Activated CD4-positive, alpha-beta T cell treated with anti-CD3 and anti-CD28 coated beads, Interleukin-10, Interleukin-2, amounts not matched to agents 100 ng/mL and 50 ng/mL, durations not matched to agents 16 hours and 8 hours (primary cell): ENCODE results near the gene SHISA9.

ENCODE experiments used
- DNase-seq: peaks from one replicate; pipeline ENCODE4 v3.0.0-alpha.2; 2020

Gene SHISA9

DNA sequence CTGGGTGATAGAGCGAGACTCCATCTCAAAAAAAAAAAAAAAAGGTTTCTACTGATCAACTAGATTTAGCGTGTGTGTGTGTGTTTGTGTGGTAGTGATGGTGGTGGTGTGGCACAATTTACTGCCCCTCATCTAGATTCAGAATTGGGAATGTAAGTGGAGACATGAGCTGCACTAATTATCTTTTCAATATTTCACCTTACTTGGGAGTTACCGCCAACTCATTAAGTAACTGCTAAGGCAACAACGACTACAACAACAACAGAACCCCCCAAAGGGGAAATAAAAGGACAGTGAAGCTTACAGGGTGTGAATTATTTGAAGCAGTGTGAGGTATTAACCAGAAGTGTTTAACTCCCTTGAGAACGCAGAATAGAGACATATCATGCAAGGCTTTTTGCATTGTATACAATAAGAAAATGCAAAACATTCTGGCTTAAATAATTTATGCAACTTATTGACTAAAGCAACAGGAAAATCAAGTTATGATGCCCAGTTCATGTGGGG lies 180.5 kb downstream of the SHISA9 start:
- no peak for DNase-seq

DNA sequence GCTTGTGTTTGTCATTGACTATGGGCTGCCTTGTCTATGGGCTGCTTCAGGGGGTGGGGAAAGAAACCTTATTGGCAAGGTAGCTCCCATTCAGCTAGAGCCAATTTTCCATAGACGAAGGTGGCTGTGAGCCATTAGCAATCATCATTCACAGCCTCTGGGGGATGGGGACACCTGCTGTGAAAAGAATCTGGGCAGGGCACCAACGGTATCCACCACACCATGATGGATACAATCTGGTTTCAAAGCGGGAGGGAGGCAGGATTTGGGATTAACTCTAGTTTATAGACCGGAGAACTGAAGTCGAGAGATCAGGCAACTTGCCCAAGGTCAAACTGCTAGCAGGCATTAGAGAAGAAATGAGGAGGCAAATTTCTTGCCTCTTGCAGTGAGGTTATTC lies 182.3 kb downstream of the SHISA9 start:
- DNase-seq: no peak

DNA sequence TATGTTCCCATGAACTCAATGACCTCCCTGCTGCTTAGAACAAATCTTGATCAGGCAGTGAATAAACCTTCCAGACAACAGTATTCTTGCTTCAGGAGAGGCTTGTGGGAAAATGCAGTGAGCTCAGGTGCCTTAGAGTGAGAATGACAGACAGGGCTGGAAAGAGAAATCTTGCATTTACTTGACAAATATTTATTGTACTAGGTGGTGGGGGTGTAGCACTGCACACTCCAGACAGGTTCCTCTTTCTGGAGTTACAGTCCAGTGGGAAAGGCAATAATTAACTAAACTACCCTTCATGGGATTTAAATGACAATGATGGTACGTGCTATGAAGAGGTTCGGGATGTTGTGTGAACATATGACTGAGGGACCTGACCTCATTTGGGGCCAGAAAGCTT lies 182.9 kb downstream of the SHISA9 start:
- DNase-seq: no peak

DNA sequence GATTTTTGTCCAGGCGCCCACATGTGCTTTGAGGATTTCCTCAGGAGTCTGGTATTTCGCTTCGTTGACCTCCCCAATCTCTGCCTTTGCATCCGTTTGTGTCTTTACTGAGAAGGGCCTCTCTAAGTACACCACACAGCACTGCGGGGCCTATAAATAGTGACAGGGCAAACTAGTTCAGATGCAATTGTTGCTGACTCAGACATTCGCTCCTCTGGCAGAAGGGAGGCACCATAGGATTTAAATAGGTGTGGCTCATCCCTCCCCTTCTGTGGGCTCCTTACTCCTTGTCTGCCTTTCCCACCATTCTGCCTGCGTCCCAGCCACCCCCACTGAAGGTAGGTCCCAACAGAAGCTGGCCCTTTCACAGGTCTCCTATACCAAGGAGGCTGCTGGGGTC lies 192.3 kb downstream of the SHISA9 start:
- no peak for DNase-seq

DNA sequence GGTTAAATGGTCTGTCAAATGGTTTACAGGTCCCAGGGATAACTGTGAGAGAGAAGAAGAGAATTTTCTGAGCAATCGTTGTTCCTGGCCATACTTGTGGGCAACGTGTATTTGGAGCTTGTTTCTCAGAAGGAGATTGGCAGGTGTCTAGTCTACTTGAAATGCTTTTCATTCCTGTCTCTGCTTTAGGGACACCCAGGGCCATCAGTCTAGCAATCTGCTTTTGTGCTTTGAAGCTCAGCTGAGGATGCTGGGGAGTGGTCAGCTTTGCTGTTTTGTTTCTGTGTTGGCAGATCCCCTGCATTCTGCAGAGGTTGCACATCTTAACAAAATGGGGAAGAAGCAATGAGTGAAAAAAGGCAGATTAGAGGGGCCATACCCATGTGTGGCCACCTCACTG lies 193.7 kb downstream of the SHISA9 start:
- DNase-seq: no peak

DNA sequence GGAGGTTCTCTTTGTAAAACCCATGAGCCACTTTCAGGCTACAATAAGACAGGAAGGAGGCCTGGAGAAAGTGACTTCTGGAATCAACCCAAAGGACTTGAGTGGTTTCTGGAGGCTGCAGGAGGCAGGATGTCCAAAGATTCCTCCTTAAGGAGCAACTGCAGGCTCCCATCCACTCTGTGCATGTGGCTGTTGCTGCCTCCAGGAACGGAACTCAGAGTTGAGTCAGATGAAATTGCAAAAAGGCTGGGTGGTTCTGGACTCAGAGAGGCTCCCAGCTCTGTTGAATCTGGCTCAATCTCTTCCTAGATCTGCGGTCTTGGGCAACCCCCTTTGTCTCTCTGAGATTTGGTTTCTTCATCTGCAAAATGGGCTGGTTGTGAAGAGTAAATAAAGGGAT lies 197.1 kb downstream of the SHISA9 start:
- no peak for DNase-seq

DNA sequence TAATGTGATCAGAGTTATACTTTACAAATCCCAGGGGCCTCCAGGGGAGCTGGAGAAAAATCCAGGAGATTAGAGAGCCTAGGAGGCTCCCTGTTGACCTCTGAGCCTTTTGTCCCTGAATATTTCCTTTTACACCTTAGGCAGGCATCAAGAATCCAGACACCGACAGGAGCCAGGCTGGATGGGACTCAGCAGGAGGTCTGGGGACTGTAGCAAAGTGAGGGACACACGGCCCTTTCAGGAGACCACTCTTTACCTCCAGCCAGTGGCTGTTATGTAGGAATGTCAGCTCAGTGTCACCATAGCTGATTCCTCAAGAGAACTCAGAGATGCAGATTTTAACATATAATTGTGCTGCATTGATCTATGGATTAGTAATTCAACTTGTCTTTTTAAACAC lies 198.4 kb downstream of the SHISA9 start:
- no peak for DNase-seq

DNA sequence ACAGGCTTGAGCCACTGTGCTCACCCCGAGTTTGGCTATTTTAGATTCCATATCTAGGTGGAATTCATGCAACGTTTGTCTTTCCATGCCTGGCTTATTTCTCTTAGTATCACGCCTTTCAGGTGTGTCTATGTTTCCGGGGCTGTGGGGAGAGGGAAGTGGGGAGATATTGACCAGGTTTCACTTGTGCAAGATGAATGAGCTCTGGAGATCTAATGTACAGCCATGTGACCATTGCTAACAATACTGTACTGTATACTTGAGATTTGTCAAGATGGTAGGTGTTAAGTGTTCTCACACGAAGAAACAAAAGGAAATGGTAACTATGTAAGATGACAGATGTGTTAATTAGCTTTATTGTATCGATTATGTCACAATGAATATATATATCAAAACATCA lies 199.6 kb downstream of the SHISA9 start:
- no peak for DNase-seq

DNA sequence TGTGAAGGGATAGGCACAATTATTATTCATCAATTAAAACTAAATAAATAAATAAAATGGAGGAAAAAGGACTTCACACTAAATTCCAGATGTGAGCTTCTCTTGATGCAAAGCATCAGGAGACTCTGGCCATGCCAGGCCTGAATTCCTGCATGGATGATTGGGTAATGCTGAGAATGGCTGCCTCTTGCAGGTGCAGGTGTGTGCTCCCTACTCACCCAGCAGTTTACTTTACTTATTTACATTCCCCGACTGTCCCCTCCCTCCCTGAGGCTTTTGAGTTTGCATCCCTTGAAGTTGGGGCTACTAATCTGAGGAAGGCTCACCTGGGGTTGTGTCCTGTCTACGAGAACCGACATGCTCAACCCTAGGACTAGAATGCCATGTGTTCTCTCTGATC lies 200.4 kb downstream of the SHISA9 start:
- no peak for DNase-seq

DNA sequence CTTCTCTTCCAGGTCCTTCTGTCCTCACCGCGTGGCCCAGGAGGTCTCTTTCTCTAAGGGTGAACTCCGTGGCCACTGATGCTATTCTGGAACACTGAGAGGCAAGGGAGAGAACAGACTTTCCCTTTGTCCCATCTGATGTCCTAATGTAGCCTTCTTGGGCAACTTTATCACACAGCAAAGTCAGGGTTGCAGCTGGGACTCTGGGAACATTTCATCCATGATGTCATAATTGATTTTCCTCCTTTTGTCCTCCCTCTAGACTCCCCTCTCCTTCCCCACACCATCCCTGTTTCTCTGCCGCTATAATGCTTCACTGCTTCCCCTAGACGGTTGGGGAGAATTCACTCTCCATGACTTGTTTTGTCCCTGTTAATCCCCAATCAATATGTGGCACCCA lies 201.0 kb downstream of the SHISA9 start:
- no peak for DNase-seq

DNA sequence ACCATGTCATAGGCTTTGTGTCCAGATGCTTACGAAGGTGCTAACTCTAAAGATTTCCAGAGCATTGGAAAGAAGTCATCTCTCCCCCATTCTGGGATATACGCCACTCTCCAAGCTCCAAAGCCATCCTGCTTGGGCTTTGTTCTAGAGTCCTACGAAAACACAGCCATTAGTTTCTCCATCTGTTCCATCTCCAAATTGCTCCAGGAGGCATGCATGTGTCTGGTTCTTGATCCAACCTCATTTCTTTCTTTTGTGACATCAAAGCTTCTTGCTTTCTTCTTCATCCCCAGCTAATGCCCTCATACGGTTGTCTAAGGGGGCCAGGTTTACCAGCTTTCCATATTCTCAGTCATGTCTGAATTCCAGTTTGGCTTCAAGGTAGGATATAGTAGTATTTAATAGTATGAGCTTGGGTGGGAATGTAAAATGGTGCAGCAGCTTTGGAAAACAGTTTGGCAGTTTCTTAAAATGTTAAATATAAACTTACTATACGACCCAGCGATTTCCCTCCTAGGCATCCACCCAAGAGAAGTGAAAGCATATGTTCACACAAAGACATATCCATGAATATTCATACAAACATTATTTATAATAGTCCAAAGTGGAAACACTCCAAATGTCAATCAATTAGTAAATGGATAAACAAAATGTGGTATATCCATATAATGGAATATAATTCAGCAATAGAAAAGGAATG lies 202.6 kb downstream of the SHISA9 start:
- DNase-seq: no peak

DNA sequence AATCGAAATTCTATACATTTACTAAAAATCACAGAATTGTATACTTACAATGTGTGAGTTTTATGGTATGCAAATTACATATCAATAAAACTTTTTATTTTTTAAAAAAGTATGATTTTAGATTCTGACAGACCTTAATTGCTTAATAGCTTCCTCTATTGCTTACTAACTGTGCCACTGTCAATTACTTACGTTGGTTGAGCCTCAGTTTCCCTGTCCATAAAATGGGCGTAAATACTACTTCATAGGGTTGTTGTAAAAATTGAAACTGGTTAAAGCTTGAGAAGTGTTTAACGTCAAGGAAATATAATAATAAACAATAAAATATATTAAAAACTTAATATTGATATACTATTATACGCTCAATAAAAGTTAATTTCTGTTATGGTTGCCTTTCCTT lies 203.4 kb downstream of the SHISA9 start:
- no peak for DNase-seq

DNA sequence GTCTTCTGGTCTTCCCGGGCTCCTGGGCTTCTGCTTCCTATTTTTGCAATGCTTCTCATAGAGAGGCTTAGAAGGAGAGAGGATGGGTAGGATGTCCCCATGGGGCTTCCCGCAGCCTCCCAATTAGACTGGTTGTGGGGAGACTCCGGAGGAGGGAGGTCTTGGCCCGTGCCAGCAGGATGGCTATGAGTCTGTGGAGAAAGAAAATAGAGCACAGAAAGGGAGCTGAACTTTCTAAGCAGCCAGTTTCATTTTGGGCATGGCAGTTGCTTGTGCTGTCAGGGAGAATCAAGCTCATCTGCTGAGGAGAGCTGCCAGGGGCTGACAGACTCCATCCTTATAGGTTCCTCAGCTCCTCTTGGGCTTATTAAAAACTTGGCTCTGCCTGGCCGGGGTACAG lies 204.0 kb downstream of the SHISA9 start:
- no peak for DNase-seq

DNA sequence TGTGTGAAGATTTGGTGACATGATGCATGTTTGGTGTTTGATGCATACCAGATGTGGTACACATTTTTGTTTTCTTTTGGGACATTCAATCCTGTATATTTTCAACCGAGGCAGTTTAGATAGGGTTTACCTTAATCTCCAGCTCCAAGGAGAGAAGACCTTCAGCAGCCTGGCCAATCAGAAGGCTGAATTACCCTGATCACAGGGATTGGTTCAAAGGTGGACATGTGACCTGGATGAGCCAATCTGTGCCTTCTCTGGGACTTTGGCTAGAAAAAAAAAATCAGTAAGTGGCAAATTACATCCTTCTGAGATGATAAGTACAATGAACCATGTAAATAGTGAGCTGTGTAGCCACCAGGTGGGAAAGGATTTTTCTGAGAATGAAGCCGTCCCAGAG lies 205.1 kb downstream of the SHISA9 start:
- no peak for DNase-seq

DNA sequence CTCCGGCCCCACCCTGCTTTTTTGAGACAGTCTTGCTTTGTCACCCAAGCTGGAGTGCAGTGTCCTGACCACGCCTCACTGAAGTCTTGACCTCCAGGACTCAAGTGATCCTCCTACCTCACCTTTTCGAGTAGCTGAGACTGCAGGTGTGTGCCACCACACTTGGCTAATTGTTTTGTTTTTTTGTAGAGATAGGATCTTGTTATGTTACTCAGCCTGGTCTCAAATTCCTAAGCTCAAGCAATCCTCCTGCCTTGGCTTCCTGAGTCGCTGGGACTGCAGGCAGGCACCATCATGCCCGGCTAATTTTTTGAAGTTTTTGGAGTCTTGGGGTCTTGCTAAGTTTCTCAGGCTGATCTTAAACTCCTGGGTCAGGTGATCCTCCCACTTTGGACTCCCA lies 206.7 kb downstream of the SHISA9 start:
- no peak for DNase-seq

DNA sequence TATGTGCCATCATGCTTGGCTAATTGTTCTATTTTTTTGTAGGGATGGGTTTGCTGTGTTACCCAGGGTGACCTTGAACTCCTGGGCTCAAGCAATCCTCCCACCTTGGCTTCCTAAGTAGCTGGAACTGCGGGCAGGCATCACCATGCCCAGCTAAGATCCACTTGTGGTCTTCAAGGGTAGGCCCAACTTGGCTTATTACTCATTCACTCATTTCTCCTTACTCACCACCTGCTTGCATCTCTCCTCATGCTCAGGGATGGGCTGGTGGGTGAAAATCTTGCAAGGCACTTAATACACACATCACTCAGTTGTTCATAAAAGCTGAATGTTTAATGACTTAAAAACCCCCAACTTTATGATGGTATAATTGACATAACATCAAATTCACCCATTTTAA lies 207.8 kb downstream of the SHISA9 start:
- DNase-seq: no peak

DNA sequence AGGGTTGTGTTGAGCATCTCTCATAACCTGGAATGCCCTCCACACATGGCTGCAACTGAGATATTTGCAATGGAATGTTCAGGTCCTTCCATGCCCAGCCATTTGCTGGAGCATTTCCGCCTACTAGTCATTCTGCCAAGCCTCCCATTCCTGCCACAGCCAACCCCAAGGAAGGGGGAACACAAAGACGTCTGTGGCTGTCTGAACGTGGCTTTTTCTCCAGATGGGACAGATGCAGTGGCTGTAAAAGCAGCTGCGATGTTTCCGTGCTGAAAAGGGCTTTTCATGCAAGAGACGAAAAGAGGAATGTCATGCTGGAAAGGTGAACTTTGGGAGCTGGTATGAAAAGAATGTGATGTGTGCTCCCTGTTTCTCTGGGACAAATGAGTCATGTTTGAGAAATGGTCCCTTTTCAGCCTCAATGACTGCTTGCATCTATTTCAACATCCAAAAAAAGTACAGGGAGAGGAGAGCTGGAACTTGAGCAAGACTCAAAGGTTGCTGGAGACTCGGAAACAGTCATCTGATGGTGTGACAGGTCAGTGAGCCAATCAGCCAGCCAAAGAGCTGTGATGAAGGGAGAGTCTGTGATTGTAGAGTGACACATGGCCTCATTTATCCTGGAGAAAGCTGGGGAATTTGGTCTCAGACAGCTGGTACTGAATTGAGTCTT lies 208.9 kb downstream of the SHISA9 start:
- no peak for DNase-seq

DNA sequence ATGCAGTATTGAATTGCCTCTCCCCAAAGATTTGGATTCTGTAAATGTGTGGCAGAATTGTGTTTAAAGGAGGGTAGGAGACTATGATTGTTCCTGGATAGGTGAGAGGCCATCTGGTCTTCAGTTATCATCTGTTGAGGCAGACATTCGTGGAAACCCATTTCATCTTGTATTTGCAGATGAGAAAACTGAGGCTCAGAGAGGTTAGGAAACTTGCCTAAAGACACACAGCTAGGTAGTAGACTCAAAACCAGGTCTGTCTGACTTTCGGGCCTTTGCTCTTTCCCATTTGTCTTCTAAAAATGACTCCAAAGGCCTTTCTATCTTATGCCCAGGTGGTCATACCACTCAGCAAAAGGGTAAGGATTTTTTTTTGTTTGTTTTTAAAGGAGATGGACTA lies 210.3 kb downstream of the SHISA9 start:
- DNase-seq: no peak

DNA sequence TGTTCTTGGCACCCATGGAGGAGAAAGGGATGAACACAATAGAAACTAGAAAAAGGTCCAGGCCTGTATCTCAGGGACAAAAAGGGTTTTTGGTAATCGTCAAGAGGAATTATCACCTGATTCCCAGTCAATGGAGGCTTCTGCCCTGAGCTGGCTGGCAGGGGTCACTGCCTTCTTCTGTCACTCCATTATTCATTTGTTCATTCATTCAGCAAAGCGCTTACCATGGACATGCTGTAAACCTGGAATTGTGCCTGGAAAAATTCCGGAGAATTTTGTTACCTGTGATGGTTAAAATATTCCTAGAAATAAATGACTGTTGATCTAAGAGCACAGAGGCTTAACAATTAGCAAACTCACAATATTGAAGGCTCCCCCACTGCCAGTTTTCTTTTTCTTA lies 212.3 kb downstream of the SHISA9 start:
- no peak for DNase-seq

DNA sequence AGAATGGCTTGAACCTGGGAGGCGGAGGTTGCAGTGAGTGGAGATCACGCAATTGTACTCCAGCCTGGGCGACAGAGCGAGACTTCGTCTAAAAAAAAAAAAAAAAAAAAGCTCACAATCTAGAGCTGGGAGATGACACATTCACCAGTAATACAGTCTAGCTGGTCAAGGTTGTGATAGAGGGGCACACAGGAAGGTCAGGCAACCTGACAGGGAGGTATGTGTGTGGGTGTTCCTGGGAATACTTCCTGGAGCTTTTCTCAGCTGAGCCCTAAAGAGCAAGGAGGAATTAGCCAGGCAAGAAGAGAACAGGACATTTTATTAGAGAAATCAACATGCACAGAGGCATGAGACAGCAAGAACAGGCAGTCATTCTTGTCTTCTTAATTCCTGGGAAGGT lies 216.7 kb downstream of the SHISA9 start:
- DNase-seq: no peak

DNA sequence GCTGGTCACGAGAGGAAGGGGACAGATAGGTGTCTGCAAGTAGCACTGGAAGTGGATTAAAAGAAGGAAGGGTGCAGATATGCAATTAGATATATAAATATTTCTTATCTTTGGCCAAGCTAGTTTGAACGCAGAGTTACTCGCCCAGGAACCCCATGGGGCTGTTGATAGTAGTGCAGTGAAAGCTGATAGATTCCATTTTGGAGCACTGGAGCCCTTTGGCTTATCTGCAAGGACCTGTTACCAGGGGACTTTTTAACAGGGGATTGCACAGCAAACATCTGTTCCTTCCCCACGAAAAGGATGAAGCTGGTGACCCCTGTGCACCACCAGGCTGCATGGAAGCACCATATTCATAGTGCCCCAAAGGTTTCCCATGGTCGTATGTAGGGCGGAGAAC lies 218.7 kb downstream of the SHISA9 start:
- no peak for DNase-seq

DNA sequence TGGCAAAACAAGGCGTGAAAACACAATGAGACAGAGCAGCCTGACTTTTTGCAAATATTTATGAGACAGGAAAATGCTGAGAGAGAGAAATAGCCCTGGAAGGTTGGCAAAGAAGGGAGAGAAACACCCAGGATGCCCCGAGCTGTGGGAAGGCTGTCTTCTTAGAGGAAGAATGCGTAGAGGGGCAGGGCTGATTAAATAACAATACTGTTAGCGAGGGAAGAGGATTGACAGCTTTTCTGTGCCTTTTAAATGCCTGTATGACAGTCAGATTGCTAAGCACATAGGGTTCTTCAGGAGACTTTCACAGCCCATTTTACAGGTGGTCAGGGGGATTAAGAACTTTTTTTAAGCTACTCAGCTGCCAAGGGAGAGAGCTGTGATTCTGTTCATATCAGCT lies 219.2 kb downstream of the SHISA9 start:
- no peak for DNase-seq

DNA sequence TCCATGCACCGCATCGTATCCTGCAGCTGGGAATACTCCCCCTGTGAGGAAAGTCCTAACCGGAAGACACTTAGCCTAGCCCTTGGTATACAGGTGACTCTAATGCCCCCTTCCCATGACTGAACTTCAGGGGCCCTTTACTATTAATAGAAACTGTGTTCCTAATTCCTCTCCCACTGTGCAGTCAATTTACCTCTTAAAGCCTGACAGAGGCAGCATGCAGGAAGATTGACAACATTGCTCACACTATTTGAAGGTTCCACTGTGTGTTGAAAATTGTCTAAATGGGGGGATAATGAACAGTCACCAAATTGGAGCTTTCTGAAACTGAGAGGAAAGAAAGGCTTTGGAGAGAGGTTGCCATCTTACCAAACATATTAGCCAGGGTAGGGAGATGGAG lies 222.6 kb downstream of the SHISA9 start:
- no peak for DNase-seq

DNA sequence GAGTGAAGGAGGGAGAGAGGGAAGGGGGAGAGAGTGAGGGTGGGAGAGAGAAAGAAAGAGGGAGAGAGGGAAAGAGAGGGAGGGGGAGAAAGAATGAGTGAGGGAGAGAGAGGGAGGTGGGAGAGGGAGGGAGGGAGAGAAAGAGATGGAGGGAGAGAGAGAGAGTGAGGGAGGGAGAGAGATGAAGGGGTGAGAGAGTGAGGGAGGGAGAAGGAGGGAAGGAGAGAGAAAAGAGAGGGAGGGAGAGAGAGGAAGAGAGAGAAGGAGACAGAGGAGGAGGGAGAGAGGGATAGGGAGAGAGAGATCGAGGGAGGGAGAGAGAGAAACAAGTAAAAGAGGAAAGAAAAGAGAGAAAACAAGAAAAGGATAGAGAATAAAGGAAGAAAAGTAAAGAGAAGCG lies 225.7 kb downstream of the SHISA9 start:
- no peak for DNase-seq

DNA sequence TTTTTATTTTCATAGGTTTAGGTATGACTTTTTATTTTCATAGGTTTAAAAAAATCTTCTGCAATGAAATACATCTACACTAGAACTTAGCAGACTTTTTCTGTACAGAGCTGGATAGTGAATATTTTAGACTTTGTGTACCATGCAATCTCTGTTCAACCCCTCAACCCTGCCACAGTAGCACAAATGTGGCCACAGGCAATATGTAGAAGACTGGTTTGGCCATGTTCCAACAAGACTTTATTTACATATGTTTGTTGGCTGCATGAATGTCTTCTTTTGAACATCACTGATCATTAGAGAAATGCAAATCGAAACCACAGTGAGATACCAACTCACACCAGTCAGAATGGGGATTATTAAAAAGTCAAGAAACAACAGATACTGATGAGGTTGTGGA lies 229.2 kb downstream of the SHISA9 start:
- DNase-seq: no peak
